ENCODE results near the gene DDI1. TPM values are rescaled to one million over a fixed set of nuclear protein-coding genes. Genes with fewer than 3 reads are reported as not detected.

The DDI1 gene
- total and polyA plus RNA-seq, 9 of the 15 experiments (the other 6 are each of a cell fraction or from before 2014, with no cell fraction given), result not detected

DNA sequence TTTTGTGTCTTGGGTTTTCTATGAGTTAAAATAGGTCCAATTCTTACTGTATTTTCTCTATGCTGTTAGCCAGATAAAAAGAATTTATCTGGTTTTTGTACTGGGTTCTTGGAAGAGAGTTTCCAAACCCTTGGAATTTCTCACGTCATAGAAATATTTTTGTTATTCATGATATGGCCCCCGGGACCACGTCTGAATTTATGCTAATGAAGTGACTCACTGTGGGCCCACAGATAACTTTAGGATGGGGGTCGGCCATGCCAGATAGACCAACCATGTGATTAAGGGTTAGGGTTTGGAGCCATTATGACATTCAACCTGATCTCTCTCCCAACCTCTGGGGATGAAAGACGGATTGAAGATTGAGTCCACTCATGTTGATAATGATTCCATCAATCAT lies 35.6 kb upstream of the DDI1 start (continued):
- TF ChIP-seq, protein P1, sequence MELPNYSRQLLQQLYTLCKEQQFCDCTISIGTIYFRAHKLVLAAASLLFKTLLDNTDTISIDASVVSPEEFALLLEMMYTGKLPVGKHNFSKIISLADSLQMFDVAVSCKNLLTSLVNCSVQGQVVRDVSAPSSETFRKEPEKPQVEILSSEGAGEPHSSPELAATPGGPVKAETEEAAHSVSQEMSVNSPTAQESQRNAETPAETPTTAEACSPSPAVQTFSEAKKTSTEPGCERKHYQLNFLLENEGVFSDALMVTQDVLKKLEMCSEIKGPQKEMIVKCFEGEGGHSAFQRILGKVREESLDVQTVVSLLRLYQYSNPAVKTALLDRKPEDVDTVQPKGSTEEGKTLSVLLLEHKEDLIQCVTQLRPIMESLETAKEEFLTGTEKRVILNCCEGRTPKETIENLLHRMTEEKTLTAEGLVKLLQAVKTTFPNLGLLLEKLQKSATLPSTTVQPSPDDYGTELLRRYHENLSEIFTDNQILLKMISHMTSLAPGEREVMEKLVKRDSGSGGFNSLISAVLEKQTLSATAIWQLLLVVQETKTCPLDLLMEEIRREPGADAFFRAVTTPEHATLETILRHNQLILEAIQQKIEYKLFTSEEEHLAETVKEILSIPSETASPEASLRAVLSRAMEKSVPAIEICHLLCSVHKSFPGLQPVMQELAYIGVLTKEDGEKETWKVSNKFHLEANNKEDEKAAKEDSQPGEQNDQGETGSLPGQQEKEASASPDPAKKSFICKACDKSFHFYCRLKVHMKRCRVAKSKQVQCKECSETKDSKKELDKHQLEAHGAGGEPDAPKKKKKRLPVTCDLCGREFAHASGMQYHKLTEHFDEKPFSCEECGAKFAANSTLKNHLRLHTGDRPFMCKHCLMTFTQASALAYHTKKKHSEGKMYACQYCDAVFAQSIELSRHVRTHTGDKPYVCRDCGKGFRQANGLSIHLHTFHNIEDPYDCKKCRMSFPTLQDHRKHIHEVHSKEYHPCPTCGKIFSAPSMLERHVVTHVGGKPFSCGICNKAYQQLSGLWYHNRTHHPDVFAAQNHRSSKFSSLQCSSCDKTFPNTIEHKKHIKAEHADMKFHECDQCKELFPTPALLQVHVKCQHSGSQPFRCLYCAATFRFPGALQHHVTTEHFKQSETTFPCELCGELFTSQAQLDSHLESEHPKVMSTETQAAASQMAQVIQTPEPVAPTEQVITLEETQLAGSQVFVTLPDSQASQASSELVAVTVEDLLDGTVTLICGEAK (IDR thresholded peaks at IDR 0.05), result no peak
- TF ChIP-seq, protein P1 (CRISPR knock-in tag; IDR thresholded peaks at IDR 0.05), result no peak
- TF ChIP-seq ZNF444 (CRISPR knock-in tag; IDR thresholded peaks at IDR 0.05) (no peak), FOXM1 (IDR thresholded peaks at IDR 0.05; ENCODE audit: low read depth) (no peak), FOXM1 (CRISPR knock-in tag; IDR thresholded peaks at IDR 0.05; ENCODE audit: low read depth) (no peak), CHD2 (IDR thresholded peaks at IDR 0.05; ENCODE audit: low read depth, low read length) (no peak), ILK (tag; IDR thresholded peaks at IDR 0.05; ENCODE audit: borderline replicate concordance, low read depth) (no peak)
- TF ChIP-seq, protein P2, sequence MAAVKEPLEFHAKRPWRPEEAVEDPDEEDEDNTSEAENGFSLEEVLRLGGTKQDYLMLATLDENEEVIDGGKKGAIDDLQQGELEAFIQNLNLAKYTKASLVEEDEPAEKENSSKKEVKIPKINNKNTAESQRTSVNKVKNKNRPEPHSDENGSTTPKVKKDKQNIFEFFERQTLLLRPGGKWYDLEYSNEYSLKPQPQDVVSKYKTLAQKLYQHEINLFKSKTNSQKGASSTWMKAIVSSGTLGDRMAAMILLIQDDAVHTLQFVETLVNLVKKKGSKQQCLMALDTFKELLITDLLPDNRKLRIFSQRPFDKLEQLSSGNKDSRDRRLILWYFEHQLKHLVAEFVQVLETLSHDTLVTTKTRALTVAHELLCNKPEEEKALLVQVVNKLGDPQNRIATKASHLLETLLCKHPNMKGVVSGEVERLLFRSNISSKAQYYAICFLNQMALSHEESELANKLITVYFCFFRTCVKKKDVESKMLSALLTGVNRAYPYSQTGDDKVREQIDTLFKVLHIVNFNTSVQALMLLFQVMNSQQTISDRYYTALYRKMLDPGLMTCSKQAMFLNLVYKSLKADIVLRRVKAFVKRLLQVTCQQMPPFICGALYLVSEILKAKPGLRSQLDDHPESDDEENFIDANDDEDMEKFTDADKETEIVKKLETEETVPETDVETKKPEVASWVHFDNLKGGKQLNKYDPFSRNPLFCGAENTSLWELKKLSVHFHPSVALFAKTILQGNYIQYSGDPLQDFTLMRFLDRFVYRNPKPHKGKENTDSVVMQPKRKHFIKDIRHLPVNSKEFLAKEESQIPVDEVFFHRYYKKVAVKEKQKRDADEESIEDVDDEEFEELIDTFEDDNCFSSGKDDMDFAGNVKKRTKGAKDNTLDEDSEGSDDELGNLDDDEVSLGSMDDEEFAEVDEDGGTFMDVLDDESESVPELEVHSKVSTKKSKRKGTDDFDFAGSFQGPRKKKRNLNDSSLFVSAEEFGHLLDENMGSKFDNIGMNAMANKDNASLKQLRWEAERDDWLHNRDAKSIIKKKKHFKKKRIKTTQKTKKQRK (IDR thresholded peaks at IDR 0.05; ENCODE audit: borderline replicate concordance, low read depth, low read length), result no peak
